GM21723 (cell line): ENCODE results near the gene HIVEP2.

Experiments
- ATAC-seq: cut with Tn5 transposase; IDR thresholded peaks from one replicate; pipeline ENCODE4 v1.9.1; 2021; ENCODE audit warnings: mild to moderate bottlenecking, moderate library complexity; ENCODE audit not compliant: unreplicated experiment

The HIVEP2 gene

GRCh38 chr6:142716097-142716496, 228.9 kb downstream of the HIVEP2 start:
- no peak for ATAC-seq

- ATAC-seq, result no peak
These were observed 229.8 kb downstream of the HIVEP2 start for GRCh38 chr6:142714951-142715785.

- no peak for ATAC-seq
These were observed 231.0 kb downstream of the HIVEP2 start for GRCh38 chr6:142713959-142714358.

- ATAC-seq, result no peak
These were observed 232.7 kb downstream of the HIVEP2 start for GRCh38 chr6:142712231-142712630.

GRCh38 chr6:142708651-142709050, 236.3 kb downstream of the HIVEP2 start:
- no peak for ATAC-seq

- ATAC-seq, result no peak
These were observed 237.7 kb downstream of the HIVEP2 start for GRCh38 chr6:142707255-142707654.

- ATAC-seq, result no peak
These were observed 238.8 kb downstream of the HIVEP2 start for GRCh38 chr6:142706210-142706609.

GRCh38 chr6:142705054-142705453, 239.9 kb downstream of the HIVEP2 start:
- ATAC-seq, result no peak

GRCh38 chr6:142702501-142703460, 242.2 kb downstream of the HIVEP2 start:
- peak; percentile 44 for ATAC-seq
